ENCODE results near the gene METTL16. TPM values are rescaled to one million over a fixed set of nuclear protein-coding genes. Genes with fewer than 3 reads are reported as not detected.
"Not testable (repeated sequence)": the region's sequence is repeated elsewhere in the genome, so short reads cannot be mapped to it uniquely, and the experiment has no call there.

Gene METTL16
- total and polyA plus RNA-seq, 2 experiments from 2014 or later: 40.1 to 80.8 TPM

DNA sequence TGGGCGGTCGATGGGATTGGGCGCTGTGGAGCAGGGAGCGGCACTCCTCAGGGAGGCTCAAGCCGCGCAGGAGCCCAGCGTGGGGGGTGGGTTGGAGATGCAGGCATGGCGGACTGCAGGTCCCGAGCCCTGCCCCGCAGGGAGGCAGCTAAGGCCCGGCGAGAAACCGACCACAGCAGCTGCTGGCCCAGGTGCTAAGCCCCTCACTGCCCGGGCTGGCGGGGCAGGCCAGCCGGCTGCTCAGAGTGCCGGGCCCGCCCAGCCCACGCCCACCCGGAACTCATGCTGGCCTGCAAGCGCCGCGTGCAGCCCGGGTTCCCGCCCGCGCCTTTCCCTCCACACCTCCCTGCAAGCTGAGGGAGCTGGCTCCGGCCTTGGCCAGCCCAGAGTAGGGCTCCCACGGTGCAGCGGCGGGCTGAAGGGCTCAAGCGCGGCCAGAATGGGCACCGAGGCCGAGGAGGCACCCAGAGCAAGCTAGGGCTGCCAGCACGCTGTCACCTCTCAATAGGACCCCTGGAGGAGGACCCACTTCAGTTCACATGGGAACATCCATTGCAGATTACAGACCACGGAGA is 20.5 kb upstream of the METTL16 start:
- Histone ChIP-seq H3K4me1 (ENCODE audit: insufficient read depth) (no peaks in the 10 kb centered on the region), H3K36me3 (ENCODE audit: insufficient read depth) (no peaks in the 10 kb centered on the region), H3K4me3 (no peak overlapping the region), H3F3A (replicated peaks; ENCODE audit: low read depth) (no peaks in the 10 kb centered on the region), H3K9me2 (ENCODE audit: insufficient read depth) (no peaks in the 10 kb centered on the region), H3K79me2 (replicated peaks; ENCODE audit: insufficient read depth) (no peaks in the 10 kb centered on the region), H2AFZ (no peak overlapping the region), H3K4me2 (no peak overlapping the region), H3K27ac (ENCODE audit: low read depth) (no peak overlapping the region), H3K27me3 (ENCODE audit: insufficient read depth) (no peaks in the 10 kb centered on the region), H4K20me1 (replicated peaks; ENCODE audit: insufficient read depth) (no peaks in the 10 kb centered on the region)
- peak; percentile 20 for DNase-seq (ENCODE audit: low spot score)
- no peaks in the 10 kb centered on the region for H3K9me3 Mint-ChIP-seq
- H3K27me3 Mint-ChIP-seq (ENCODE audit: insufficient read depth, low read depth, poor library complexity): no peaks in the 10 kb centered on the region
- no peaks in the 10 kb centered on the region for H3K36me3 Mint-ChIP-seq (ENCODE audit: low read depth)
- H3K27ac Mint-ChIP-seq: no peak overlapping the region
- H3K4me3 Mint-ChIP-seq: no peak overlapping the region
- no peaks in the 10 kb centered on the region for H3K4me1 Mint-ChIP-seq
- no peak for TF ChIP-seq CREB1 (CRISPR knock-in tag; IDR thresholded peaks at IDR 0.05; ENCODE audit: low read depth)
- TF ChIP-seq NANOG (IDR thresholded peaks at IDR 0.05; ENCODE audit: borderline replicate concordance): no peak
- TF ChIP-seq ZNF114 (CRISPR knock-in tag; IDR thresholded peaks at IDR 0.05): no peak
- TF ChIP-seq, protein P1, sequence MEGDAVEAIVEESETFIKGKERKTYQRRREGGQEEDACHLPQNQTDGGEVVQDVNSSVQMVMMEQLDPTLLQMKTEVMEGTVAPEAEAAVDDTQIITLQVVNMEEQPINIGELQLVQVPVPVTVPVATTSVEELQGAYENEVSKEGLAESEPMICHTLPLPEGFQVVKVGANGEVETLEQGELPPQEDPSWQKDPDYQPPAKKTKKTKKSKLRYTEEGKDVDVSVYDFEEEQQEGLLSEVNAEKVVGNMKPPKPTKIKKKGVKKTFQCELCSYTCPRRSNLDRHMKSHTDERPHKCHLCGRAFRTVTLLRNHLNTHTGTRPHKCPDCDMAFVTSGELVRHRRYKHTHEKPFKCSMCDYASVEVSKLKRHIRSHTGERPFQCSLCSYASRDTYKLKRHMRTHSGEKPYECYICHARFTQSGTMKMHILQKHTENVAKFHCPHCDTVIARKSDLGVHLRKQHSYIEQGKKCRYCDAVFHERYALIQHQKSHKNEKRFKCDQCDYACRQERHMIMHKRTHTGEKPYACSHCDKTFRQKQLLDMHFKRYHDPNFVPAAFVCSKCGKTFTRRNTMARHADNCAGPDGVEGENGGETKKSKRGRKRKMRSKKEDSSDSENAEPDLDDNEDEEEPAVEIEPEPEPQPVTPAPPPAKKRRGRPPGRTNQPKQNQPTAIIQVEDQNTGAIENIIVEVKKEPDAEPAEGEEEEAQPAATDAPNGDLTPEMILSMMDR (conservative IDR thresholded peaks at IDR 0.05; ENCODE audit: low read depth in 2 of 2): no peak
- TF ChIP-seq REST (IDR thresholded peaks at IDR 0.05; ENCODE audit: unreplicated experiment): no peak
- TF ChIP-seq ZNF331 (CRISPR knock-in tag; IDR thresholded peaks at IDR 0.05; ENCODE audit: low read depth): no peak
- TF ChIP-seq EZH2phosphoT487 (IDR thresholded peaks at IDR 0.05; ENCODE audit: unreplicated experiment): no peak
- TF ChIP-seq POLR2AphosphoS5 (IDR thresholded peaks at IDR 0.05; ENCODE audit: low read depth): no peak
- TF ChIP-seq STAT1 (IDR thresholded peaks at IDR 0.05; ENCODE audit: unreplicated experiment): no peak
- no peak; the same call in 2 of the 3 replicates for ATAC-seq

GRCh38 chr17:2531243-2531954 is 19.7 kb upstream of the METTL16 start:
- H4K20me1 ChIP-seq (replicated peaks; ENCODE audit: insufficient read depth); H3F3A ChIP-seq (replicated peaks; ENCODE audit: low read depth); H3K9me2 ChIP-seq (ENCODE audit: insufficient read depth); DNase-seq (ENCODE audit: low spot score); H3K27ac ChIP-seq (ENCODE audit: low read depth); H3K4me1 Mint-ChIP-seq; H3K9me3 Mint-ChIP-seq; H3K4me2 ChIP-seq; ATAC-seq; H3K36me3 ChIP-seq (ENCODE audit: insufficient read depth); H3K4me1 ChIP-seq (ENCODE audit: insufficient read depth); H3K36me3 Mint-ChIP-seq (ENCODE audit: low read depth); H3K4me3 Mint-ChIP-seq; H3K79me2 ChIP-seq (replicated peaks; ENCODE audit: insufficient read depth); H3K4me3 ChIP-seq; H3K27me3 ChIP-seq (ENCODE audit: insufficient read depth); H3K27ac Mint-ChIP-seq; H3K27me3 Mint-ChIP-seq (ENCODE audit: insufficient read depth, low read depth, poor library complexity): not testable (repeated sequence)
- H2AFZ ChIP-seq: peak overlapping the region; percentile 72

DNA sequence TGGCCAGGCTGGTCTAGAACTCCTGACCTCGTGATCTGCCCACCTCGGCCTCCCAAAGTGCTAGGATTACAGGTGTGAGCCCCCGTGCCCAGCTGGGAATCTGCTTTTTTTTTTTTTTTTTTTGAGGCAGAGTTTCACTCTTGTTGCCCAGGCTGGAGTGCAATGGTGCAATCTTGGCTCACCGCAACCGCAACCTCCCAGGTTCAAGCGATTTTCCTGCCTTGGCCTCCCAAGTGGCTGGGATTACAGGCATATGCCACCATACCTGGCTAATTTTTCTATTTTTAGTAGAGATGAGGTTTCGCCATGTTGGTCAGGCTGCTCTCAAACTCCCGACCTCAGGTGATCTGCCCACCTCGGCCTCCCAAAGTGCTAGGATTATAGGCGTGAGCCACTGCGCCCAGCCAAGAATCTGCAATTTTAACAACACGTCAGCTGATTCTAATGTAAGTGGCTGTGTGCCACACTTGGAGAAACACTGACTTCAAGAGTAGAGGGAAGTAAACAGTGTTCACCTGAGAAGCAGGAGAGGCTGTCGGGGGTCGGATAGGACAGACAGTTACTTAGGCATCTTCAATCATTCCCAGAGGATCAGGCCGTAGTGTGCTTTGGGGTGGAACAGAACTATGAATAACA is 10.2 kb upstream of the METTL16 start:
- ATAC-seq; H3K36me3 Mint-ChIP-seq (ENCODE audit: low read depth); H2AFZ ChIP-seq; H3K27me3 ChIP-seq (ENCODE audit: insufficient read depth); DNase-seq (ENCODE audit: low spot score); H3K9me2 ChIP-seq (ENCODE audit: insufficient read depth); H3K27ac ChIP-seq (ENCODE audit: low read depth); H3K27ac Mint-ChIP-seq; H4K20me1 ChIP-seq (replicated peaks; ENCODE audit: insufficient read depth); H3K4me2 ChIP-seq; H3K9me3 Mint-ChIP-seq; H3K4me1 ChIP-seq (ENCODE audit: insufficient read depth); H3K4me3 ChIP-seq; H3K36me3 ChIP-seq (ENCODE audit: insufficient read depth); H3K27me3 Mint-ChIP-seq (ENCODE audit: insufficient read depth, low read depth, poor library complexity); H3F3A ChIP-seq (replicated peaks; ENCODE audit: low read depth); H3K79me2 ChIP-seq (replicated peaks; ENCODE audit: insufficient read depth); H3K4me3 Mint-ChIP-seq; H3K4me1 Mint-ChIP-seq: not testable (repeated sequence)

Data from GM23338 (cell line).